Effector memory CD4-positive, alpha-beta T cell (primary cell): ENCODE results near the gene SHOC2.

Source experiments
- DNase-seq, 3 donors: peaks; one replicate each; pipeline ENCODE4 v3.0.0-alpha.2; 2020
- H3K27ac ChIP-seq: 2 replicates; pipeline ENCODE4 v1.7.0; 2013; ENCODE audit warnings: mild to moderate bottlenecking, low read length, moderate library complexity; ENCODE audit not compliant: insufficient read depth, poor library complexity, severe bottlenecking
- H3K27me3 ChIP-seq: replicated peaks from 2 replicates; pipeline ENCODE4 v1.7.0; 2013; ENCODE audit warnings: mild to moderate bottlenecking, low read length; ENCODE audit not compliant: insufficient read depth, control insufficient read depth, poor library complexity, severe bottlenecking
- H3K36me3 ChIP-seq: 2 replicates; pipeline ENCODE4 v1.7.0; 2013; ENCODE audit warnings: mild to moderate bottlenecking, low read length, moderate library complexity; ENCODE audit not compliant: control insufficient read depth, insufficient read depth
- H3K4me1 ChIP-seq: 2 replicates; pipeline ENCODE4 v1.7.0; 2013; ENCODE audit warnings: low read length, mild to moderate bottlenecking; ENCODE audit not compliant: control insufficient read depth, insufficient read depth, poor library complexity, severe bottlenecking
- H3K4me3 ChIP-seq: 2 replicates; pipeline ENCODE4 v1.7.0; 2013; ENCODE audit warnings: low read length, low read depth, mild to moderate bottlenecking; ENCODE audit not compliant: insufficient read depth, poor library complexity, severe bottlenecking
- H3K9me3 ChIP-seq: 2 replicates; pipeline ENCODE4 v1.7.0; 2013; ENCODE audit warnings: mild to moderate bottlenecking, low read length, moderate library complexity; ENCODE audit not compliant: control insufficient read depth

SHOC2 gene

GRCh38 chr10:110918643-110919348 is 608 bp upstream of the SHOC2 start, which contains the start of gene BBIP1:
TSS of gene BBIP1 (minus strand) at chr10:110919180. CDS start at chr10:110918157, 1,023 bp downstream.
- Histone ChIP-seq H3K9me3 (no peaks in the 10 kb centered on the region), H3K27ac (peak within 1 kb of the TSS; percentile 100), H3K4me3 (peak within 1 kb of the TSS; percentile 96), H3K4me1 (no peaks in the 10 kb centered on the region), H3K36me3 (no peaks in the 10 kb centered on the region), H3K27me3 (no peaks in the 10 kb centered on the region)
- no peak for DNase-seq

GRCh38 chr10:110919971-110920881 is 822 bp downstream of the SHOC2 start:
- no peaks in the 10 kb centered on the region for H3K36me3 ChIP-seq
- no peaks in the 10 kb centered on the region for H3K9me3 ChIP-seq
- H3K4me3 ChIP-seq, result peak overlapping the region; percentile 72
- DNase-seq, result no peak
- H3K27ac ChIP-seq, result peak overlapping the region; percentile 84
- H3K27me3 ChIP-seq, result no peaks in the 10 kb centered on the region
- H3K4me1 ChIP-seq, result no peaks in the 10 kb centered on the region

DNA sequence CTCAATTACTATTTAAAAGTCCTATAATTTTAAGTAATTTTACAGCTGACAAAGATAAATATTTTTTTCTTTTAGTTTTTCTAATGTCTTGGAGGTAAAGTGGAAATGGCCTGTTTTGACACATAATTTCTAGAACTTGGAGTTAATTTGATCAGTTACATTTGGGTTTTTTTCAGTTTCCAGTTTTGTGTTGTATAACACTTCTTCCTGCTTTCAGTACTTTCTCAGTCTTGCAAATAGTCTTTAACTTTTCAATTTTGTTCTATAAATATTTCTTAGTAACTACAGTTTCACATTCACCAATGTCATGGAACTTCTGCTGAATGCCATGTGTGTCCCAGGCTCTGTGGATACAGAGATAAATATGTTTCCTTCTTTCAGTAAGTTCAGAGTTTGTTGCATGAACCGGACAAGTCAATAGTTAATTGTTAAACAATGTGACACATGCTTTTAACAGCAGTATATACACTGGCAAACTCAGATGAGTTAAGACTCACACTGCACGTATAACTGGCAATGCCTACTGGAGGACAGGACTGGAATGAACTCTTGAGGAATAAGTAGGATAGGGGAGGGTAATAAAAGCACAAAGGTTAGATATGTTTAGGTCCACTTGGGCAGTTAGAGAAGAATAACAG is 4.6 kb downstream of the SHOC2 start:
- Histone ChIP-seq H3K36me3 (no peaks in the 10 kb centered on the region), H3K4me3 (no peak overlapping the region), H3K27ac (no peak overlapping the region), H3K9me3 (no peaks in the 10 kb centered on the region), H3K27me3 (no peaks in the 10 kb centered on the region), H3K4me1 (no peaks in the 10 kb centered on the region)
- no peak for DNase-seq

- Histone ChIP-seq H3K27me3 (no peaks in the 10 kb centered on the region), H3K27ac (no peak overlapping the region), H3K4me3 (no peak overlapping the region), H3K9me3 (no peaks in the 10 kb centered on the region), H3K4me1 (peaks cover 8% of the 10 kb centered on the region), H3K36me3 (no peaks in the 10 kb centered on the region)
- DNase-seq, result no peak
These were observed 8.1 kb downstream of the SHOC2 start for GRCh38 chr10:110927461-110927860.

GRCh38 chr10:110931769-110932381 is 12.5 kb downstream of the SHOC2 start:
- Histone ChIP-seq H3K4me3 (no peak overlapping the region), H3K27ac (no peak overlapping the region), H3K36me3 (no peaks in the 10 kb centered on the region), H3K9me3 (no peaks in the 10 kb centered on the region), H3K27me3 (no peaks in the 10 kb centered on the region), H3K4me1 (peaks cover 9% of the 10 kb centered on the region)
- DNase-seq, result no peak

DNA sequence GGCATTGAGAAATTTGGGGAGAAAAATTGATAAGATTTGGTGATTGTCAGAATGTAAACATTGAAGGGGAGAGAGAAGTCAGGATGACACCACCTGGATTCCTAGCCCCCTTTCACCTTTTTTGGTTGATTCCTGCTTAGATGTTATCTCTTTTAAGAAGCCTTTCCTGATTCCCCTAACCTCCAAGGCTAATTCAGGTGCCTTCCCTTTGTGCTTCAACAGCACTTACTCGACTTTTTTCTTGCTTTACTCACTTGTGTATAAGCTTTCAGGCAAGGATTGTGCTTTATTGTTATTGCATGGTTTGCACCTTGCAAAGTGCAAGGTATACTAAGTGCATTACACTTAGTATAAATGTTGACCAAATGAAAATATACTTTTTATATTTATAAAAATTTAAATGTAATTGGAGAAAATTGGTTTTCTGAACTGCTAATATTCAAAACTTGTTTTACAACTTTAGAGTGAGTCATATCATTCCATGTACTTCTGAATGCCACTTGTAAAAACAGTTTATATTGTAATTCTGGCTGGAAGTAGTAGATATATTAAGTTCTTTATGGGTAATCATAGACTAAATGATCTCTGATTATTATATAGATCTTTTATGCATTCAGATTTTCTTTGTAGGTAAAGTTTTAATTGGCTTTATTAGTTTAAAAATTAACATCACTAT is 13.2 kb downstream of the SHOC2 start:
- Histone ChIP-seq H3K27ac (no peak overlapping the region), H3K9me3 (no peaks in the 10 kb centered on the region), H3K36me3 (no peaks in the 10 kb centered on the region)

DNA sequence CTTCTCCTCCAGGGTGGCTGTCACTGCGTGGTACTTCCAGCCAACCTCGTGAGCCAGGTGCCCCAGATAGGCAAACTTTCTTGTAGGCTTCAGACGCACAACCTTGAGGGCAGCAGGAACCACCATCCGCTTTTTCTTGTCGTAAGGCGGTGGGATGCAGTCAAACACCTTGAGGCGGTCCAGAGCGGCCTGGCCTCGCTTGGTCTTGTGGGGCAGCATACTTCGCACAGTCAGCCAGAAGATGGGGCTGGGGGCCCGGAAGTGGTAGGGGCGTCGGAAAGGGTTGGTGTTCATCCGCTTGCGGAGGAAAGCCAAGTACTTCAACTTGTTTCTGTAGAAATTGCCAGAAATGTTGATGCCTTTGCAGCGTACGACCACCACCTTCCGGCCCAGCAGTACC is 17.4 kb downstream of the SHOC2 start:
- no peaks in the 10 kb centered on the region for H3K27me3 ChIP-seq
- no peaks in the 10 kb centered on the region for H3K9me3 ChIP-seq
- H3K36me3 ChIP-seq, result no peaks in the 10 kb centered on the region
- DNase-seq, result no peak
- H3K4me1 ChIP-seq, result peaks cover 6% of the 10 kb centered on the region
- H3K27ac ChIP-seq, result no peak overlapping the region
- no peak overlapping the region for H3K4me3 ChIP-seq

More for the DNA sequence above, 13.2 kb downstream of the SHOC2 start:
- DNase-seq, result no peak
- Histone ChIP-seq H3K27me3 (no peaks in the 10 kb centered on the region), H3K4me1 (peaks cover 9% of the 10 kb centered on the region), H3K4me3 (no peak overlapping the region)

GRCh38 chr10:110939419-110939818 is 20.0 kb downstream of the SHOC2 start:
- DNase-seq, result no peak
- Histone ChIP-seq H3K27me3 (no peaks in the 10 kb centered on the region), H3K27ac (no peak overlapping the region), H3K36me3 (no peaks in the 10 kb centered on the region), H3K4me1 (peaks cover 4% of the 10 kb centered on the region), H3K9me3 (no peaks in the 10 kb centered on the region), H3K4me3 (no peak overlapping the region)

GRCh38 chr10:110944792-110945396 is 25.5 kb downstream of the SHOC2 start:
- peaks cover 4% of the 10 kb centered on the region for H3K4me1 ChIP-seq
- no peak overlapping the region for H3K4me3 ChIP-seq
- H3K36me3 ChIP-seq, result no peaks in the 10 kb centered on the region
- no peaks in the 10 kb centered on the region for H3K27me3 ChIP-seq
- H3K27ac ChIP-seq, result no peak overlapping the region
- no peaks in the 10 kb centered on the region for H3K9me3 ChIP-seq
- no peak for DNase-seq
